Fibroblast of skin of abdomen (primary cell): ENCODE results near the gene CHDH. TPM values are rescaled to one million over a fixed set of nuclear protein-coding genes. Genes with fewer than 3 reads are reported as not detected.

Experiments
- DNase-seq: peaks from one replicate; pipeline ENCODE4 v3.0.0-alpha.2; 2013
- polyA plus RNA-seq, 2 experiments: library from polyadenylated mRNA; unstranded; fragments of 120-200 nt; gene quantifications; one replicate each; pipeline ENCODE4 v1.2.1, GENCODE V29; 2013; ENCODE audit not compliant: insufficient read length in 2 of 2

CHDH gene
- polyA plus RNA-seq (2013, experiment 1 of 2; ENCODE audit: insufficient read length): 0.32 TPM
- polyA plus RNA-seq (2013, experiment 2 of 2; ENCODE audit: insufficient read length): 0.36 TPM

DNA sequence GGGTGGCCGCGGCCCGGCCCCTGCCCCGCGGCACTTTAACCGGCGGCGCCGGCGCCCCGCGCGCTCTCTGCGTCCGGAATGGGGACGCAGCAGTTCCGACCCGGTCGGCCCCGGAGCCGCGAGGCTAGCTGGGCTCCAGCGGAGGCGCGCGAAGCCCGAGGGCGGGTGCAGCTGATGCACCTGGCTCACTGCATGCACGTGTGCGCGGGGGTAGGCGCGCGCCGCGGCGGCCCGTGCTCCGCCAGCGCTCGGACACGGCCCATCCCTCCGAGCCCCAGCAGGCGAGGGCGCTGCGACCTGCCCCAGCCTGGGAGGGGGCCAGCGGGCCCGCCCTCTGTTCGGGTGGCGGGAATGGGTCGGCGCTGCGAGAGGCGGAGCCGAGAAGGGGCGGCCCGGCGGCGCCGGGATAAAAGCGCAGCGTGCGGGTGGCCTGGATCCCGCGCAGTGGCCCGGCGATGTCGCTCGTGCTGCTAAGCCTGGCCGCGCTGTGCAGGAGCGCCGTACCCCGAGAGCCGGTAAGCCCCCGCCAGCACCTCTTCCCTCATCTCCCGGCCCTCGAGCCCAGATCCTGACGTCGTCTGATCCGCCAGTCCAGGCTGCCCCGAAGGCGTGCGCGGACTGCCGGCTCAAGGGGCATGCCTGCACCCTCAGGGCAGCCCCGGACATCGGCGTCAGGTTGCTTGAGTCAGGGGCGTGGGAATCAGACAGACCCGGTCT is at the start of gene CHDH, which contains the start of gene IL17RB:
CHDH (minus strand) TSS at position 286 of the 717 bp plus-strand sequence. CDS start 22,411 bp downstream, outside the sequence.
IL17RB (plus strand) TSS at position 435 of the 717 bp plus-strand sequence; CDS start at position 456, 21 bp downstream.
- DNase-seq: peak; percentile 5

GRCh38 chr3:53892286-53892637 is 46.0 kb upstream of the CHDH start:
- DNase-seq: no peak

GRCh38 chr3:53891497-53892285 is 45.5 kb upstream of the CHDH start, which contains the start of gene SELENOK:
SELENOK (minus strand) TSS chr3:53891859.
- peak; percentile 99 for DNase-seq

DNA sequence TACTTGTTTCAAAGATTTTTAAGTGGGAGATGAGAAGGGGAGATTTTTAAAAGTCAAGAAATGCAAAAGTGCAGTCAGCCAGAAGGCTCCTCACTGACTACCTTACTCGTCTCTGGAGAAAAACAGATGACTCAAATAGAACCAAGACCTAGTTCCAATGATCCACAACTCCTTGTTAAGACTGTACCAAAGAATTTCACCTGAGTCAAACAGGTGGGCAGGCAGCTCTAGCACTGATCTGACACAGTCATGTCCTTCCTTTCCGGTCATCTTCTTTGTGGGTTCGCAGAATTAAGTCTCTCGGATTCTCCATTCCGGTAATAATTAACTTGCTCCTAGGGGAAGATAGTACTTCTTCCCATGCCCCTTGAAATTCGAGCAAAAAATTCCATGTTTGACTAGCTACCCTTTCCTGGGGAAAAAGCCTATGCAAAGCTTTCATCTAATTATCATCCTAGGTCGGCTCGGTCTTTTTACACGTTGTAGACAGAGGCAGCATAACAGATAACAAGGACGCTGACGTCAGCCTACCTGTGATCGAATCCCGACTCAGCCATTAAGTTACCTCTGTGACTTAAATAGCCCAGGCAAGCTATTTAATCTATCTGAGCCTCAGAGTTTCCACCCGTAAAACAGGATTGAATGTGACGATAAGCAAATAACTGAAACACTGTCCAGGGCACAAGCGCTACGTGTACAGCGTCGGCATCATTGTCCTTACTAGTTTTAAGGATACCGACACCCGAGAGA is 44.7 kb upstream of the CHDH start:
- DNase-seq: peak; percentile 2

DNA sequence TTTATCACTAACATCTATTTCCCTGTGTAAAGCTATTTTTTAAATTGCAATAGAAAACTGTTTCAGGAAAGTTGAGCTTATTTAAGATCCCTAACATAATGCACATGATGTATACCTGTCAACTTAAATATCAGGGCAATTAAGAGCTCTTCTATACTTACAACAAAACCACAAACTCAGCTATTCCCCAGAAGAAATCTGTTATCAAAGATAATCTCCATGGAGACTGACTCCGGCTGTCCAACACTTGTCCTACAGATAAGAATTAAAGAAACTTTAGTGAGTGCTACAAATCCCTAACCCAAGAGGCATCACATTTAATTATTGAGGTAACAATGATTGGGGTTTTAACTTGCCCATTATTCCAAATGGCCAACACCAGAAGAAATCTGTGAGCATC is 42.0 kb upstream of the CHDH start:
- no peak for DNase-seq

- no peak for DNase-seq
Observed at GRCh38 chr3:53887446-53887845, 41.2 kb upstream of the CHDH start.

DNA sequence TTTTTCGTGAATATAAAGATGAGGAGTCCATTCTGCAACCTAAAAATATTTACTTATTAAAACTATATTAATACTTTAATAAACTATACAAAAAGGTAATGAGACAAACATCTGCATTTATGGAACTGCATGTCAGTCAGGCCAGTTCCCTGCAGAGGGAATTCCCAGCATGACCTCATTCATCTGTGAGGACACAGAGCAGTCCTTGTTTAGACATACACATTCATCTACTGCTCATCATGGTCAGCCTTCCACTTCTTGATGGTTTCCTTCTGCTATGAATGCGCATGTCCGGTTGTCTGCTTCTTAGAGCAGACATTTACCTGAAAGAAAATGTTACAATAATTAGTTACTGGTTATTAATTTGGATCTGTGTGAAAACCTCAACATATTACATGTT is 39.0 kb upstream of the CHDH start:
- no peak for DNase-seq

DNA sequence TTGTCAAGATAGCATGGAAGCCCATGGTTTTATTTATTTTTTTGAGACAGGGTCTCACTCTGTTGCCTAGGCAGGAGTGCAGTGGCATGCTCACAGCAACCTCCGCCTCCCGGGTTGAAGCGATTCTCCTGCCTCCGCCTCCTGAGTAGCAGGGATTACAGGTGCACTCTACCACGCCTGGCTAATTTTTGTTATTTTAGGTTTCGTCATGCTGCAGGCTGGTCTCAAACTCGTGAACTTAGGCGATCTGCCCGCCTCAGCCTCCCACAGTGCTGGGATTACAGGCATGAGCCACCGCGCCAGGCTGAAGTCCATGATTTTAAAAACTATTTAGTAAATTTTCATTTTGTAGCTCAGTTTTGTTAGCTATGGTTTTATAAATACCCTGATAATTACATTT is 38.4 kb upstream of the CHDH start:
- no peak for DNase-seq

DNA sequence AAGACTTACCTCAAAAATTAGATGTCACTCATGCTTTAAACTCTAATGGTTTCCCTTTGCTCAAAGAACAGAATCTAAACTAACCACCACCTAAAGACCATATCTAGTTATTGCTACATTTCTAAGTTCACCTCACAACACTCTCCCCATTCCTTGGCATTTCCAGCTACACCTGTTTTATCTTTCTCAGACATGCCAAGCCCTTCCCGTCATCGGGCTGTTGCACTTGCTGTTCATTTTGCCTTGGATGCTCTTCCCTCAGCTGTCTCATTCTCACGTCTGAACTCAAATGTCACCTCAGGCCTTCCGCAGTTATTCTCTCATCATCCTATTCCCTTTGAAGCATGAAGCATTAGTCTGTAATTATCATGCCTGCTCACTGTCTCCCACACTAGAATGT is 36.8 kb upstream of the CHDH start:
- no peak for DNase-seq

DNA sequence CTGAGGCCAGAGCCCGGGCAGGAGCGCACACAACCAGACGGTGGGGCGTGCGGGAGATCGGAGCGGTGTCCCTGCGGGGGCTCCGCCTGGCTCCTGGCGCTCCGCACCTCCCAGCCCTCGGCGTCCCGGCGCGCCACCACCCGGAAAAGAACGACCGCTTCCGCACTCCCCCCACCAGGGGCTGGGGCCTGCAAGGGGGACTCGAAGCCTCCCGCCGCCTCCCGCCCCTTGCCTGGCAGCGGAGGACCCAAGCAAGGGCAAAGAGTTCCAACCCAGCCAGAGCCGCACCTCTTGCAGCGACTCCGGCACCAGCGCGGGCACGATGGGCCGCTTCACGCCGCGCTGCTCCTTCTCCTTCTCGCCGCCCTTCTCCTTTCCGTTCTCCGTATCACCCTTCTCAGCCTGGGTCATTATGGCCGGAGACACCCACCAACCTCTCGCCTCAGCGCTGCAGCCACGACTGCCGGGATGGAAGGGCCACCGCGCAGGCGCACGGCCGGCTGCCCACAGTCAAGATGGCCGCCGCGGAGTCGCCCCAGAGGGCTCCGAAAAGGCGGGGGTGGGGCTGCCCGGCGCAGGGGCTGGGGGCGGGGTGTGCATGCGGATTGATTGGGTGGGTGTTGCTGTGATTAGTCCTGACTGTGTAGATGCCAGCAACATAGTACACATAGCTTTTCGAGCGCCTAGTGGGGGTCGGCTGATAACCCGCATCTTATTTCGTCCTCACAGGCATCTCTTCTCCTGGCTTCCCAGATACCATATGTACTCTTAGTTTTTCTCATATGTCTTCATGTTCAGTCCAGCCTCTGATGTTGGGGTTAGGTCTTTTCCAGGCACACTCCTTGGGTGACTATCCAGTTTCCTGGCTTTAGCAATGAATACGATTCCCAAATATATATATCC is 35.7 kb upstream of the CHDH start, which contains the start of gene ACTR8:
ACTR8 (minus strand) TSS at position 462 of the 903 bp plus-strand sequence; CDS start at position 411, 51 bp downstream.
- peak; percentile 84 for DNase-seq

DNA sequence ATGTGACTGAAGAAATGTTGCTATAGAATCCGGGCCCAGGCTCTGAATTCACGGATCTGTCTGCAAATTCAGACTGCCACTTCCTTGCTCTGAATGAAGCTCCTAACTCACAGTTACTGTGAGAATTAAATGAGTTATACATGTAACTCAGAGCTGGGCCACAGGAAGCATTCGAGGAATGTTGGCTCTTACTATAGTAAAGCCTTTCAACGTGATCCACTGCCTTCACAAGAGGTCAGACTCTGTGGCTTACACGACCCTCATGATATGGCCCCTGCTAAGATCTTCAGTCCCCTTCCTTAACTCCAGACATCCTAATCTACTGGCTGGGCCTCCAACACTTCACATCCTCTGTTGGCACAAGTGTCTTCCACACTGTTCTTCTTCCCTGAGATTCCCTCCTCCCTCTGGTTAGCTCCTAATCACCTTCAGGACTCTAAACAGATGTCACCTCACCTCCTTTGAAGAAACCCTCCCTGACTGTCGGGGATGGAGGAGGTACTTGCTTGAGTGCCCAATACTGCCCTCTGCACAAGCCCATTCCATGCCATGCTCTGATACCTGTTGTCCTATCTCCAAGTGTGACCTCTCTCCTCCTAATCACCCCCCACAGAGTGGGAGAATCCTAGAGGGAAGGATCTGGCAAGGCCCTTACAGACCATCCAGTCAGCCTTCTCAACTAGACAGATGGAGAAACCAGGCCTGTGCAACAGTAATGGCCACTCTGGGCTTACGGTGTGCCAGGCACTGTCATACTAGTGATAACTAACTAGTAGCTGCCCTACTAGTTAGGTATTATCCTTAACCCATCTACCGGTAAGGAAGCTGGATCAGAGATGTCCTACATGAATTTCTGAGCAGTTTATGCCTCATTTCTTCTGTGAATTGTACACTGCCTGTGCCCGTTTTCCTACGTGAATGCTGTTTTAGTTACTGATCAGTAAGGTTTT is 34.5 kb upstream of the CHDH start:
- peak; percentile 45 for DNase-seq

DNA sequence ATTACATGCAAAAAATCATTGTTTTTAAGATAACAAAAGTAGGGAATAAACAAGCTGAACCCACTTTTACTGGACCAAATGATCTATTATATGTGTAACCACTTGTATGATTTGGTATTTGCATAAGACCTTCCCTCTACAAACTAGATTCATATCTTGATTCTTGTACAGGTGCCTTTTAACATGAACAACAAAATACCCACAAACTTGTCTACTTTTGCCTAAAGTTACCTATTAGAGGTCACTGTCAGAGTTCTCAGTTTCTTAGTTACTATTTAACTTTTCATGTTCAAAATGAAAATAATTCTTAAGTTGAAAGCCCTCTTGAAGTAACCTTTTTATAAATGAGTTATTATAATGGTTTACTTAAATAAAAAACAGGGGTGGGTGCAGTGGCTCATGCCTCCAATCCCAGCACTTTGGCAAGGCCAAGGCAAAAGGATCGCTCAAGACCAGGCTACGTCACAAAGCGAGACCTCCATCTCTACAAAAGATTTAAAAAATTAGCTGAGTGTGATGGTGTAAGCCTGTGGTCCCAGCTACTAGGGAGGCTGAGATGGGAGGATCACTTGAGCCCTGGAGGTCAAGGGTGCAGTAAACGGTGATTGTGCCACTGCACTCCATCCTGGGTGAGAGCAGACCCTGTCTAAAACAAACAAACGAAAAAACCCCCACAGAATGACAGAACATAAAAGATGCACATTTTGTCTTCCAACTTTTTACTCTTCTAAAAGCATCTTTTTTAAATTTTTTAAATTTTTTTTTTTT is 19.7 kb upstream of the CHDH start:
- no peak for DNase-seq

DNA sequence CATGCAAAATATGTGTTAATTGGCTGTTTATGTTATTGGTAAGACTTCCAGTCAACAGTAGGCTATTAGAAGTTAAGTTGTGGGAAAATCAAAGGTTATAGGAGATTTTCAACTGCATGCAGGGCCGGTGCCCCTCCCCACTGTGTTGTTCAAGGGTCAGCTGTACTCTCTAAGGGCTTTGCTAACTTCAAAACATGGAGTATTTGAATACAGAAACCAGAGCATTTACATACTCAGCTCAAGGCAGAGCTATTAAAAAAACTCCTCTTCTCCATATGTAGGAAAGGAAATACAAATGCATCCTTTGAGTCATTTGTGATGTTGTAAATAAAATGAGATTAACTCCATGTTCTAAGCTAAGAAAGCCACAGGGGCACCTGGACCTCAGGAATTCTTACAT is 16.9 kb upstream of the CHDH start:
- DNase-seq: no peak

DNA sequence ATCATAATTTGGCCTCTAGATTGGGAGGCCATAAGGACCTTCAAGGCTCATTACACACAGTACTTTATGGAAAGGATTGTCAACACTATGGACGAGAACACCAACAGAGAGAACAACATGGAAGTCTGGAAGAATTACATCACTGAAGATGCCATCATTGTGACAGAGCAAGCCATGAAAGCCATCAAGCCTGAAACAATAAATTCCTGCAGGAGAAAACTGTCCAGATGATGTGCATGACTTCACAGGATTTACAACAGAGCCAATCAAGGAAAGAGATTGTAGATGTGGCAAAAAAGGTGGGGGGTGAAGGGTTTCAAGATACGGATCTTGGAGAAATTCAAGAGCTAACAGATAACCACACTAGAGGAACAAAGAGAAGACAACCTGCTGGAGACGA is 16.0 kb upstream of the CHDH start:
- DNase-seq: no peak

DNA sequence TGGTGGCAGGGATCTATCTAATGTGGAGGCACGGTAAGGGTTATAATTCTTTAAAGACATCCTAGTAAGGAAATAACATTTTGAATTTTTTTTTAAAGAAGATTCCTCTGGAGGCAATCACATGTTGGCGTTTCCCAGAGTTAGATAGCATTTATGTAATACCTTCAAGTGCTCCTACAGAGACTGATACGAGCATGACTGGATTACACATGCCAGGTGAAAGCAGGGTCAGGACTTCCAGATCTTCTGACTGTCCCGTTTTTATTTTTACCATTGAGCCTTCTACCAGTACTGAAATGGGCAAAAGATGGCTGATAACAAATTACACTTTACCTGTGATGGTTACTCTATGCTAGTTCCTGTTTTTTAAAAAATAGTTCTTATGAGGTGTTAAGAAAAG is 14.0 kb upstream of the CHDH start:
- no peak for DNase-seq

GRCh38 chr3:53859178-53859577 is 13.0 kb upstream of the CHDH start:
- no peak for DNase-seq

GRCh38 chr3:53858096-53858741 is 12.0 kb upstream of the CHDH start:
- no peak for DNase-seq

- no peak for DNase-seq
Observed at GRCh38 chr3:53856964-53857363, 10.7 kb upstream of the CHDH start.

GRCh38 chr3:53850895-53851294 is 4.7 kb upstream of the CHDH start:
- peak; percentile 41 for DNase-seq
